Measurements from ENCODE around the gene EEFSEC.

DNA sequence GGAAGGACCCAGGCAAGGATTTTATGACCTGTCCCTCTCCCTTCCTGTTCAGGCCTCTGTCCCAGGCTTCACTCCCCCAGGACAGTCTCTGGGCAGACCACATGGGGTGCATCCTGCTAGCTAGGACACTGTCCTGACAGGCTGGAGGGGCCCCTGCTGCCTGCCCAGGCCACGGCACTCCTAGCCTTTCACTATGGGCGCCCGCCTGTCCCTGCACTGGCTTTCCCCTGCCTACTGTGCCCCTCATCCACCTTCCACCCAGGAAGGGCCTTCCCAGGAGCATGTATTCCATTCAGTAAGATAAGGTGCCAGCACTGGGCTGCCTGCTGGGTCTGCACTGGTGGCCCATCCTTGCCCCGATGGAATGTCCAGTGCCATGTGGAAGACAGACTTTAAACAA, 168.1 kb downstream of the EEFSEC start:
- TF ChIP-seq, protein P1, sequence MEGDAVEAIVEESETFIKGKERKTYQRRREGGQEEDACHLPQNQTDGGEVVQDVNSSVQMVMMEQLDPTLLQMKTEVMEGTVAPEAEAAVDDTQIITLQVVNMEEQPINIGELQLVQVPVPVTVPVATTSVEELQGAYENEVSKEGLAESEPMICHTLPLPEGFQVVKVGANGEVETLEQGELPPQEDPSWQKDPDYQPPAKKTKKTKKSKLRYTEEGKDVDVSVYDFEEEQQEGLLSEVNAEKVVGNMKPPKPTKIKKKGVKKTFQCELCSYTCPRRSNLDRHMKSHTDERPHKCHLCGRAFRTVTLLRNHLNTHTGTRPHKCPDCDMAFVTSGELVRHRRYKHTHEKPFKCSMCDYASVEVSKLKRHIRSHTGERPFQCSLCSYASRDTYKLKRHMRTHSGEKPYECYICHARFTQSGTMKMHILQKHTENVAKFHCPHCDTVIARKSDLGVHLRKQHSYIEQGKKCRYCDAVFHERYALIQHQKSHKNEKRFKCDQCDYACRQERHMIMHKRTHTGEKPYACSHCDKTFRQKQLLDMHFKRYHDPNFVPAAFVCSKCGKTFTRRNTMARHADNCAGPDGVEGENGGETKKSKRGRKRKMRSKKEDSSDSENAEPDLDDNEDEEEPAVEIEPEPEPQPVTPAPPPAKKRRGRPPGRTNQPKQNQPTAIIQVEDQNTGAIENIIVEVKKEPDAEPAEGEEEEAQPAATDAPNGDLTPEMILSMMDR (IDR thresholded peaks at IDR 0.05; ENCODE audit: insufficient read depth, low read depth, low read length), result no peak
- TF ChIP-seq EZH2 (IDR thresholded peaks at IDR 0.05; ENCODE audit: insufficient read depth, low read length), result no peak
